ENCODE results near the gene NPRL2. TPM values are rescaled to one million over a fixed set of nuclear protein-coding genes. Genes with fewer than 3 reads are reported as not detected.
A peak's percentile ranks its signal among the peaks of the same experiment; 100 is the strongest.

Gene NPRL2
- total RNA-seq: 11.1 TPM

GRCh38 chr3:50350527-50351322 lies at the start of gene NPRL2, which contains the start of gene CYB561D2:
TSS of gene NPRL2 (minus strand) at chr3:50350775. CDS start at chr3:50350652, 123 bp downstream.
TSS of gene CYB561D2 (plus strand) at chr3:50350862. CDS start at chr3:50351434, 572 bp downstream.
- Histone ChIP-seq H3K4me1 (ENCODE audit: insufficient read depth, low read length) (peaks cover 63% of the 10 kb centered on the region), H3K27me3 (ENCODE audit: insufficient read depth, low read length) (no peaks in the 10 kb centered on the region), H3K9me3 (ENCODE audit: low read depth, low read length) (no peaks in the 10 kb centered on the region), H3K4me3 (ENCODE audit: low read length) (peak within 1 kb of the TSS; percentile 60)

GRCh38 chr3:50396502-50396901 lies 45.9 kb upstream of the NPRL2 start:
- Histone ChIP-seq H3K4me1 (ENCODE audit: insufficient read depth, low read length) (peaks cover 8% of the 10 kb centered on the region), H3K9me3 (ENCODE audit: low read depth, low read length) (no peaks in the 10 kb centered on the region), H3K4me3 (ENCODE audit: low read length) (no peak overlapping the region), H3K27me3 (ENCODE audit: insufficient read depth, low read length) (no peaks in the 10 kb centered on the region)

- Histone ChIP-seq H3K9me3 (ENCODE audit: low read depth, low read length) (no peaks in the 10 kb centered on the region), H3K4me1 (ENCODE audit: insufficient read depth, low read length) (peaks cover 8% of the 10 kb centered on the region), H3K27me3 (ENCODE audit: insufficient read depth, low read length) (no peaks in the 10 kb centered on the region), H3K4me3 (ENCODE audit: low read length) (no peak overlapping the region)
These were observed 44.7 kb upstream of the NPRL2 start for GRCh38 chr3:50395070-50395860.

- H3K27me3 ChIP-seq (ENCODE audit: insufficient read depth, low read length): no peaks in the 10 kb centered on the region
- no peaks in the 10 kb centered on the region for H3K9me3 ChIP-seq (ENCODE audit: low read depth, low read length)
- H3K4me1 ChIP-seq (ENCODE audit: insufficient read depth, low read length): peaks cover 8% of the 10 kb centered on the region
- H3K4me3 ChIP-seq (ENCODE audit: low read length): no peak overlapping the region
These were observed 42.5 kb upstream of the NPRL2 start for GRCh38 chr3:50393061-50393460.

- H3K27me3 ChIP-seq (ENCODE audit: insufficient read depth, low read length): no peaks in the 10 kb centered on the region
- no peaks in the 10 kb centered on the region for H3K9me3 ChIP-seq (ENCODE audit: low read depth, low read length)
- H3K4me3 ChIP-seq (ENCODE audit: low read length): no peak overlapping the region
- peaks cover 8% of the 10 kb centered on the region for H3K4me1 ChIP-seq (ENCODE audit: insufficient read depth, low read length)
These were observed 41.6 kb upstream of the NPRL2 start for GRCh38 chr3:50392101-50392715.

- peaks cover 6% of the 10 kb centered on the region for H3K4me1 ChIP-seq (ENCODE audit: insufficient read depth, low read length)
- H3K4me3 ChIP-seq (ENCODE audit: low read length): no peak overlapping the region
- H3K27me3 ChIP-seq (ENCODE audit: insufficient read depth, low read length): no peaks in the 10 kb centered on the region
- H3K9me3 ChIP-seq (ENCODE audit: low read depth, low read length): no peaks in the 10 kb centered on the region
These were observed 40.1 kb upstream of the NPRL2 start for GRCh38 chr3:50390508-50391224.

GRCh38 chr3:50389414-50389767 lies 38.8 kb upstream of the NPRL2 start:
- Histone ChIP-seq H3K9me3 (ENCODE audit: low read depth, low read length) (no peaks in the 10 kb centered on the region), H3K4me3 (ENCODE audit: low read length) (no peak overlapping the region), H3K27me3 (ENCODE audit: insufficient read depth, low read length) (no peaks in the 10 kb centered on the region), H3K4me1 (ENCODE audit: insufficient read depth, low read length) (no peaks in the 10 kb centered on the region)

GRCh38 chr3:50388720-50389413 lies 38.3 kb upstream of the NPRL2 start:
- H3K4me3 ChIP-seq (ENCODE audit: low read length): no peak overlapping the region
- H3K27me3 ChIP-seq (ENCODE audit: insufficient read depth, low read length): no peaks in the 10 kb centered on the region
- H3K4me1 ChIP-seq (ENCODE audit: insufficient read depth, low read length): no peaks in the 10 kb centered on the region
- no peaks in the 10 kb centered on the region for H3K9me3 ChIP-seq (ENCODE audit: low read depth, low read length)

GRCh38 chr3:50388016-50388719 lies 37.6 kb upstream of the NPRL2 start:
- Histone ChIP-seq H3K27me3 (ENCODE audit: insufficient read depth, low read length) (no peaks in the 10 kb centered on the region), H3K4me3 (ENCODE audit: low read length) (no peak overlapping the region), H3K9me3 (ENCODE audit: low read depth, low read length) (no peaks in the 10 kb centered on the region), H3K4me1 (ENCODE audit: insufficient read depth, low read length) (no peaks in the 10 kb centered on the region)

GRCh38 chr3:50385754-50386153 lies 35.2 kb upstream of the NPRL2 start:
- Histone ChIP-seq H3K9me3 (ENCODE audit: low read depth, low read length) (no peaks in the 10 kb centered on the region), H3K4me1 (ENCODE audit: insufficient read depth, low read length) (no peaks in the 10 kb centered on the region), H3K27me3 (ENCODE audit: insufficient read depth, low read length) (no peaks in the 10 kb centered on the region), H3K4me3 (ENCODE audit: low read length) (no peak overlapping the region)

- H3K4me1 ChIP-seq (ENCODE audit: insufficient read depth, low read length): no peaks in the 10 kb centered on the region
- H3K27me3 ChIP-seq (ENCODE audit: insufficient read depth, low read length): no peaks in the 10 kb centered on the region
- H3K9me3 ChIP-seq (ENCODE audit: low read depth, low read length): no peaks in the 10 kb centered on the region
- no peak overlapping the region for H3K4me3 ChIP-seq (ENCODE audit: low read length)
These were observed 33.2 kb upstream of the NPRL2 start for GRCh38 chr3:50383750-50384149.

GRCh38 chr3:50382722-50383121 lies 32.1 kb upstream of the NPRL2 start:
- no peak overlapping the region for H3K4me3 ChIP-seq (ENCODE audit: low read length)
- no peaks in the 10 kb centered on the region for H3K4me1 ChIP-seq (ENCODE audit: insufficient read depth, low read length)
- no peaks in the 10 kb centered on the region for H3K9me3 ChIP-seq (ENCODE audit: low read depth, low read length)
- H3K27me3 ChIP-seq (ENCODE audit: insufficient read depth, low read length): no peaks in the 10 kb centered on the region

GRCh38 chr3:50381383-50381782 lies 30.8 kb upstream of the NPRL2 start:
- Histone ChIP-seq H3K27me3 (ENCODE audit: insufficient read depth, low read length) (no peaks in the 10 kb centered on the region), H3K9me3 (ENCODE audit: low read depth, low read length) (no peaks in the 10 kb centered on the region), H3K4me1 (ENCODE audit: insufficient read depth, low read length) (no peaks in the 10 kb centered on the region), H3K4me3 (ENCODE audit: low read length) (no peak overlapping the region)

Data from mononuclear cell (primary cell).